HPDE6-E6E7 (cell line): ENCODE results near the gene CCDC57.
A peak's percentile ranks its signal among the peaks of the same experiment; 100 is the strongest.

Experiments
- DNase-seq: peaks from one replicate; pipeline ENCODE4 v3.0.0; 2011; ENCODE audit warnings: missing footprints; ENCODE audit errors: extremely low spot score

Gene CCDC57

GRCh38 chr17:82235056-82235774 lies 22.6 kb upstream of the CCDC57 start:
- DNase-seq: no peak

GRCh38 chr17:82234211-82235055 lies 21.8 kb upstream of the CCDC57 start:
- DNase-seq: no peak

DNA sequence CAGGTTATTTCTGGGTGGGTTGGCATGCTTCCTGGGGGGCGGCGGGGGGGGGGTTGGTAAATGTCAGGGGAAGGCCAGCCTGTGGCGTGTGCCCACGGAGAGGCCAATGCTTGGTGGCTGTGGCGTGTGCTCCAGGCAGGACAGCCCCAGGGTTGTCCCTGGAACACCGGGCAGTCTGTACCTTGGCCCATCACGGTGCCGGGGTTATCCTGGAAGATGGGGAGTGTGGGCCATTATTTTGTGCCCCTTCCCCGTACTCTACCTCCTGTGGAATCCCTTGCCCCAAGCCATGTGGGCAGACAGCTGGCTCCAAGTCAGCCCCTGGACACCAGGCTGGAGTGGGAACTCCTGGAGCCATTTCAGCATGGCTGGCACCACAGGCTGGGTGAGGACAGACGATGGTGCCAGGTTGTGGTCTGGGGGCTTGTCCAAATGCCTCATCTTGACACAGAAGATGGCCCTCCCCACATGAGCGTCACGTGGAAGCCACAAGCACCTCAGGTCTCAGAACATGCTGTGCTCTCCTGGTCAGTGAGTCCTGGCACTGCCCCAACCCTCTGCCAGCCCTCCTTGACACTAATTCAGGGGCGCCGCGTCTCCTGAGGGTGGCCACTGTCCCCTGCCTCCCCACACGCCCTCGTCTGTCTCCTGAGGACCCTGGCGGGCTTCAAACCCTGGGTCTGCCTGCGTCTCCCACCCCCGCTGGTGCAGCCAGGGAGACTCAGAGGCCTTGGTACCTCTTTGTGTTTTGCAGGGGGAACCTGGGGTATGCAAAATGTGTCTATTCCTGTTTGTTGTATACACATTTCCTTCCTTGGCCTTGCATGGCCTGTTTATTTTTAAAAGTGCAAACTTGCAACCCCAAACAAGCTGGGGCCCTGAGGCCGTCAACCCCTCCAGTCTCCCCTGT lies 20.5 kb upstream of the CCDC57 start:
- DNase-seq: no peak

DNA sequence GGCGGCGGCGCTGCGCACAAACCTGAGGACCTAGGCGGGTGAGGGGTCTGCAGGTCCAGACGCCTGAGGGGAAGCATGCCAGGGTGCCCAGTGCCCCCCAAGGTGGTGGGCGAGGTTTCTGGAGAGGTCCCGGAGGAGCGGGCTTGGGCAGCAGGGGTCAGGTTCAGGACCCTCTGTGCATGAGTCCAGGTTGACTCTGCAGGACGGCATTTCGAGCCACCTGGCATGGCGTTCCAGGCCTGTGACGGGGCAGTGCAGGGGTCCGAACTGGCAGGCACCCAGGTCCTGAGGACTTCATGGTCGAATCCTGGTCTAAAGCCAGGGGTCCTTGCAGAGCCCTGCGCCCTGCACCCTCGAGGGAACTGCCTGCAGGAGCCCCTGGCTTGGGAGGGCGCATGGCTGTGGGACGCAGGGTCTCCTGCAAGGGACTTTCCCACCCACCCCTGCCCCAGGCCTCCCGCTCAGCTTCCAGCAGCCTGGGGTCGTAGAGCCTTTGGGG lies 19.7 kb upstream of the CCDC57 start:
- no peak for DNase-seq

- no peak for DNase-seq
Measured at GRCh38 chr17:82231562-82232321, 19.1 kb upstream of the CCDC57 start.

DNA sequence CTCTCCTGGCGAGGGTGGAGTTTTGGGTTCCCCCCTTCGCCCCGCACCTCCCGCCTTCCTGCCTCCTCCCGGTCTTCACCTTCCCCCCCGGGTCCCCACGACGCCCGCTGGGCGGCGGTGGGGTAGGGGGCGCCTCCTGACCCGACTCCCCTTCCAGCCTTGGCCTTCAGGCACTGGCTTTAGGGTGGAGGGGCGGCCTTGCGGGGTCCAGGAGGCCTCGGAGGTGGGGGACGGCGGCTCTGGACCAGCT lies 18.6 kb upstream of the CCDC57 start:
- no peak for DNase-seq

- no peak for DNase-seq
Measured at GRCh38 chr17:82230609-82231311, 18.1 kb upstream of the CCDC57 start.

DNA sequence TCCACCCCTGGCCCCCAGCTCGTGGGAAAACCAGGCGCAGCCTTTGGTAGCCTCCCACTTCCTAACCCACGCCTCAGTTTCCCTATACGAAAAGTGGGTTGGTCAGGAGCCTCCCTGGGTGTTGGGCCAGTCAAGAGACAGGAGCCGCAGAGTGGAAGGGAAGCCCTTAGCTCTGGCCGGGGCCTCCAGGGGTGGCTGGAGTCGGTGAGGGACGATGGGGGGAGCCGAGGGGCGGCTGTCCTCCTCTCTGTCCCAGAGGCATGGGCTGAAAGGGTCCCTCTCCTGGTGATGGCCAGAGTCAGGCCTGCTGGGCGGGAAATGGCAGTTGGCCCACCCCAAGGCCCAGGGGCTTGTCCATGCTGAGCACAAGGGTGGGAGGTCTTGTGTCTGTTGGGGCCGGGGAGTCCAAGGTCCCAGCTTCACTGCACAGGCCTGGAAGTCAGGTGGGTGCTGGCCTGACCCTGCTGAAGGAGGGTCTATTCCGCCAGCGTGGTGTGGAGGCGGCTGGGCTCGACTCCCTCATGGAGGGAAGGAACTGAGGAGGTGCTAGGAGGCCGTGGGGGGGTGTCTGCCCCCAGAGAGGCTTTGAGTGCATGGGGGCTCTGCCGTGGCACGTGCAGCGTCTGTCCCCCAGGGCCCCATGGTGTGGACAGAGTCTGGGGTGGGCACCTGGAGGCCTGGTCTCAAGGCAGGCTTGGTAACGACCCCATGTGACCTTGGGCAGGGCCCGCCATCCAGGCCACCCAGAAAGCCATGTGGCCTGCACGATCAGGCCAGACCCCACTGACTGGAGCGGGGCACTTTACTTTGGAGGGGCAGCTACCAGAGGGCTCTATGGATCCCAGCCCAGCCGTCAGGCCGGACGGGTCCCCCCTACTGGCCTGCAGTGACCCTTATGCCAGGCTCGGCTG lies 17.3 kb upstream of the CCDC57 start:
- no peak for DNase-seq

DNA sequence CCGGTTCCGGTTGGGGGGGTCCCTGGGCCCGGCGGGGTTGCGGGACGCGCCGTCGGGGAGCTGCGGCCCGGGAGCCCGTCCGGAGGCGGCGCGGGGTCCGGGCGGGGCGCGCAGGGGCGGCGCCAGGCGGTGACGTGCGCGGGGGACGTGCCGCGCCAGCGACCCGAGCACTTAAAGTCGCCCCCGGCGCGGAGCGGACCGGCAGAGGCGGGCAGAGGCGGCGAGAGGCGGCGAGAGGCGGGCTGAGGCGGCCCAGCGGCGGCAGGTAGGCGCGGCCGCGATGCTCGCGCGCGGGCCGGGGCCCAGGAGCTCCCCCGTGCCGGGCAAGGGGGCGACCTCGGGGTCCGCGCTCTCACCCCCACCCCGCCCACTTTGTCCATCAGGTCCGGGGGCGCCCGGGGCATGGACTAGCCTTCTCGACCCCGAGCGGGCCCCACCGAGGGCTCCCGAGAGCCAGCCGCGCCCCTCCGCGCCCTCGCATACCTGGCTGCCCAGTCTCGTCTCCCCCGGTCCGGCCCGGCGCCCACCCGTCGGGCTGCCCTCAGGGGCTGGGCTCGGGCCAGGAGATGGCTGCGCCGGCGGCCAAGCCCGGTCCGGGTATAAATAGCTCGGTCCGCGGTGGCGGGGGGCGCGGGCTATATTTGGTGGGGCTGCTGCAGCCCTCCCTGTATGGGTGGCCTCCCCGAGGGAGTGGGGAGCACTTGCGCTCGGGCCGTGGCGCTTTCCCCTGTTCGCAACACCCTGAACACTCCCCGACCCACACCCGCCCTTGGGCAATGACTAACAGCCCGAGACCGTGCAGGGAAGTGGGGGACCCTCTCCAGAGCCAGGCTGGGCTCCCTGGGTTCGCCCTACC lies 16.4 kb upstream of the CCDC57 start, which contains the start of gene SLC16A3:
TSS of gene SLC16A3 (plus strand) at position 201 of the 856 bp plus-strand sequence. CDS start 6,967 bp downstream, outside the sequence.
- DNase-seq: peak; percentile 72

GRCh38 chr17:82228278-82228841 lies 15.7 kb upstream of the CCDC57 start:
- no peak for DNase-seq

GRCh38 chr17:82227629-82228277 lies 15.1 kb upstream of the CCDC57 start:
- DNase-seq: no peak

DNA sequence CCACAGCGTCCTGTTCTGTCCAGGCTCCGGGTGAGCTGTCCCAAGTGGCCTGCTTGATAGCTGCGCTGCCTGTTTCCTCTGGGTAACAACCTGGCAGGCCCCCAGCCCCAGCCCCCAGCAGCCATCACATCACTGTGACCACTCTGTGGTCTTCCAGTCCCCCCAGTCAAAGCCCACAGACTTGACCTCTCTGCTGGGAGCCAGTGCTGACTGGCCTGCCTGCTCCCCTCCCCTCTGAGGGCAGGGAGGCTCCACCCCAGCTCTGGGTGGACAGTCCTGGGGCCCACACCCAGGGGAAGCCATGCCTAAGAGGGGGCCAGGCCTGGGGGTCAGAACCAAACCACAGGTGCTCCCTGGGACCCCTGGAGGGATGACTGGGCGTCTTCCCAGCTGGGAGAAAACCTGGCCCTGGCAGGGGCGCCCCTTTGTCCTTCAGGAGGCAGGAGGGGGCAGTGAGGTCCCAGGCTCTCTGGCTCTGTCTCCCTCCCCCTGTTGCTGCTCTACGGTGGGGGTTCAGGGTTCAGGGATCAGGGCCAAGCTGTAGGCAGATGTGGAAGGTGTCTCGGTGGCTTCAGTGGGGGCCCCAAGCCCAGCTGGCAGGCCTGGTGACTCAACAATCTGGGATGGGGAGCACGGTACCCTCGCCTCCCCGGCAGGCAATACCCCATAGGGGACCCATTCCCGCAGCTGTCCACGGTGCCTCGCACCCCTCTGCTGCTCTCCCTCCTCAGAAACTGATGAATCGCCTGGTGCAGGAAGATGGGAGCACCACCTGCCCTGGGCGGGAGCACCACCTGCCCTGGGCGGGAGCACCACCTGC lies 14.4 kb upstream of the CCDC57 start:
- no peak for DNase-seq

DNA sequence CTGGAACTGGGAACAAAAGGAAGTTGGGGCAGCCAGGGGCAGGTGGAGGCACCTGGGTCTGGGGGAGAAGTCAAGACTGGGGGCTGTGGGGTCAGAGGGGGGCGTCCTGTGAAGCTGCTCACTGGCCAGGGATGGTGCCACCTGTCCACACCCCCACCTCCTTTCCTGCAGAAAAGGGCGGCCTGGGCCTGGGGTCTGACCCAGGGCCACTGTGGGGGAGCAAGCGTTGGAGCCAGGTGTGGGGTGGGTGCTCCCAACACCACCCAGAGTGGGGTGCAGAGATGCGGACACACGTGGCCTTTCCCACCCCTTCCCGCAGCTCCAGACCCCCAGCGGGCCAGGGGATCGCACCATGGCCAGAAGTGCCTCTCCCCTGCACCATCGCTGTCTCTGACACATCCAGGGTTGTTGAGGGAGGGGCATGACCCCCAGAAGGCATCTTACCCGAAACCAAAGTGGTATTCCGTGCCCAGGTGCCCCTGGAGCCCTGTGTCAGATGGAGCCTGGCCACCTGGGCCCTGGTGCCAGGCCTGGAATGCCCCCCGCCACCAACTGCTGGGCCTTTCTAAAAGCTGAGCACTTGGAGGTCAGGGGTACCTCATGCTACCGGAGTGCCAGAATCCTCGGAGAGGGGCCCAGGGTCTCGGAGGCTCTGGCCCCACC lies 13.6 kb upstream of the CCDC57 start:
- DNase-seq: no peak

- no peak for DNase-seq
Measured at GRCh38 chr17:82225368-82226029, 12.9 kb upstream of the CCDC57 start.

- DNase-seq: no peak
Measured at GRCh38 chr17:82224666-82225065, 12.0 kb upstream of the CCDC57 start.

- DNase-seq: no peak
Measured at GRCh38 chr17:82223517-82223916, 10.9 kb upstream of the CCDC57 start.
